HL-60 (cell line): Measurements from ENCODE around the gene OSTF1.

ENCODE experiments used
- TF ChIP-seq, protein P1 (sequence below): IDR thresholded peaks from one replicate; pipeline ENCODE4 v1.5.1; 2011; ENCODE audit warnings: low read length, control low read depth, inconsistent platforms; ENCODE audit not compliant: insufficient read depth
- TF ChIP-seq, protein P2 (sequence below): IDR thresholded peaks from 2 replicates; pipeline ENCODE4 v1.6.1; 2012; ENCODE audit warnings: low read depth; ENCODE audit not compliant: insufficient replicate concordance

- TF ChIP-seq, protein P1, sequence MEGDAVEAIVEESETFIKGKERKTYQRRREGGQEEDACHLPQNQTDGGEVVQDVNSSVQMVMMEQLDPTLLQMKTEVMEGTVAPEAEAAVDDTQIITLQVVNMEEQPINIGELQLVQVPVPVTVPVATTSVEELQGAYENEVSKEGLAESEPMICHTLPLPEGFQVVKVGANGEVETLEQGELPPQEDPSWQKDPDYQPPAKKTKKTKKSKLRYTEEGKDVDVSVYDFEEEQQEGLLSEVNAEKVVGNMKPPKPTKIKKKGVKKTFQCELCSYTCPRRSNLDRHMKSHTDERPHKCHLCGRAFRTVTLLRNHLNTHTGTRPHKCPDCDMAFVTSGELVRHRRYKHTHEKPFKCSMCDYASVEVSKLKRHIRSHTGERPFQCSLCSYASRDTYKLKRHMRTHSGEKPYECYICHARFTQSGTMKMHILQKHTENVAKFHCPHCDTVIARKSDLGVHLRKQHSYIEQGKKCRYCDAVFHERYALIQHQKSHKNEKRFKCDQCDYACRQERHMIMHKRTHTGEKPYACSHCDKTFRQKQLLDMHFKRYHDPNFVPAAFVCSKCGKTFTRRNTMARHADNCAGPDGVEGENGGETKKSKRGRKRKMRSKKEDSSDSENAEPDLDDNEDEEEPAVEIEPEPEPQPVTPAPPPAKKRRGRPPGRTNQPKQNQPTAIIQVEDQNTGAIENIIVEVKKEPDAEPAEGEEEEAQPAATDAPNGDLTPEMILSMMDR, result no peak
- TF ChIP-seq, protein P2, sequence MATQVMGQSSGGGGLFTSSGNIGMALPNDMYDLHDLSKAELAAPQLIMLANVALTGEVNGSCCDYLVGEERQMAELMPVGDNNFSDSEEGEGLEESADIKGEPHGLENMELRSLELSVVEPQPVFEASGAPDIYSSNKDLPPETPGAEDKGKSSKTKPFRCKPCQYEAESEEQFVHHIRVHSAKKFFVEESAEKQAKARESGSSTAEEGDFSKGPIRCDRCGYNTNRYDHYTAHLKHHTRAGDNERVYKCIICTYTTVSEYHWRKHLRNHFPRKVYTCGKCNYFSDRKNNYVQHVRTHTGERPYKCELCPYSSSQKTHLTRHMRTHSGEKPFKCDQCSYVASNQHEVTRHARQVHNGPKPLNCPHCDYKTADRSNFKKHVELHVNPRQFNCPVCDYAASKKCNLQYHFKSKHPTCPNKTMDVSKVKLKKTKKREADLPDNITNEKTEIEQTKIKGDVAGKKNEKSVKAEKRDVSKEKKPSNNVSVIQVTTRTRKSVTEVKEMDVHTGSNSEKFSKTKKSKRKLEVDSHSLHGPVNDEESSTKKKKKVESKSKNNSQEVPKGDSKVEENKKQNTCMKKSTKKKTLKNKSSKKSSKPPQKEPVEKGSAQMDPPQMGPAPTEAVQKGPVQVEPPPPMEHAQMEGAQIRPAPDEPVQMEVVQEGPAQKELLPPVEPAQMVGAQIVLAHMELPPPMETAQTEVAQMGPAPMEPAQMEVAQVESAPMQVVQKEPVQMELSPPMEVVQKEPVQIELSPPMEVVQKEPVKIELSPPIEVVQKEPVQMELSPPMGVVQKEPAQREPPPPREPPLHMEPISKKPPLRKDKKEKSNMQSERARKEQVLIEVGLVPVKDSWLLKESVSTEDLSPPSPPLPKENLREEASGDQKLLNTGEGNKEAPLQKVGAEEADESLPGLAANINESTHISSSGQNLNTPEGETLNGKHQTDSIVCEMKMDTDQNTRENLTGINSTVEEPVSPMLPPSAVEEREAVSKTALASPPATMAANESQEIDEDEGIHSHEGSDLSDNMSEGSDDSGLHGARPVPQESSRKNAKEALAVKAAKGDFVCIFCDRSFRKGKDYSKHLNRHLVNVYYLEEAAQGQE, result no peak
Measured at GRCh38 chr9:75130172-75130571, 41.9 kb downstream of the OSTF1 start.
